Measurements from ENCODE around the gene SLC25A44. TPM values are rescaled to one million over a fixed set of nuclear protein-coding genes. Genes with fewer than 3 reads are reported as not detected.

Gene SLC25A44
- total RNA-seq, 1 experiment from 2014 or later = 30.9 TPM

- ChIA-PET CTCF (no interaction called here), POLR2A (ENCODE audit: low non-redundant PET) (interaction anchor here (0.5 kb wide), 1 partner anchor 17 kb away, joined by 3 read pairs; no protein-coding TSS in a partner anchor)
- Histone ChIP-seq H3K27ac (ENCODE audit: low read depth, low read length, poor library complexity, severe bottlenecking) (no peak overlapping the region), H3K36me3 (ENCODE audit: insufficient read depth, low read length, poor library complexity, severe bottlenecking) (no peaks in the 10 kb centered on the region), H3K4me1 (ENCODE audit: insufficient read depth, low read length, poor library complexity, severe bottlenecking) (no peaks in the 10 kb centered on the region), H3K4me3 (ENCODE audit: low read depth, low read length, poor library complexity, severe bottlenecking) (no peak overlapping the region), H3K9me3 (ENCODE audit: low read depth, low read length, poor library complexity, severe bottlenecking) (no peaks in the 10 kb centered on the region), H3K27me3 (replicated peaks; ENCODE audit: insufficient read depth, low read depth, low read length, poor library complexity) (no peaks in the 10 kb centered on the region)
- intact Hi-C loops (cut with micrococcal nuclease; ENCODE audit: unreplicated experiment) = no loop called here
- DNase-seq (ENCODE audit: low spot score) = no peak
- no peak for TF ChIP-seq EZH2 (IDR thresholded peaks at IDR 0.05; ENCODE audit: borderline replicate concordance, low read depth, low read length, poor library complexity, severe bottlenecking)
- TF ChIP-seq, protein P1, sequence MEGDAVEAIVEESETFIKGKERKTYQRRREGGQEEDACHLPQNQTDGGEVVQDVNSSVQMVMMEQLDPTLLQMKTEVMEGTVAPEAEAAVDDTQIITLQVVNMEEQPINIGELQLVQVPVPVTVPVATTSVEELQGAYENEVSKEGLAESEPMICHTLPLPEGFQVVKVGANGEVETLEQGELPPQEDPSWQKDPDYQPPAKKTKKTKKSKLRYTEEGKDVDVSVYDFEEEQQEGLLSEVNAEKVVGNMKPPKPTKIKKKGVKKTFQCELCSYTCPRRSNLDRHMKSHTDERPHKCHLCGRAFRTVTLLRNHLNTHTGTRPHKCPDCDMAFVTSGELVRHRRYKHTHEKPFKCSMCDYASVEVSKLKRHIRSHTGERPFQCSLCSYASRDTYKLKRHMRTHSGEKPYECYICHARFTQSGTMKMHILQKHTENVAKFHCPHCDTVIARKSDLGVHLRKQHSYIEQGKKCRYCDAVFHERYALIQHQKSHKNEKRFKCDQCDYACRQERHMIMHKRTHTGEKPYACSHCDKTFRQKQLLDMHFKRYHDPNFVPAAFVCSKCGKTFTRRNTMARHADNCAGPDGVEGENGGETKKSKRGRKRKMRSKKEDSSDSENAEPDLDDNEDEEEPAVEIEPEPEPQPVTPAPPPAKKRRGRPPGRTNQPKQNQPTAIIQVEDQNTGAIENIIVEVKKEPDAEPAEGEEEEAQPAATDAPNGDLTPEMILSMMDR (conservative IDR thresholded peaks at IDR 0.05; ENCODE audit: low read depth, low read length) = no peak
- BruUV-seq (replicated peaks) = no TSS peak
Observed at GRCh38 chr1:156152628-156153027, 41.3 kb upstream of the SLC25A44 start.

DNA sequence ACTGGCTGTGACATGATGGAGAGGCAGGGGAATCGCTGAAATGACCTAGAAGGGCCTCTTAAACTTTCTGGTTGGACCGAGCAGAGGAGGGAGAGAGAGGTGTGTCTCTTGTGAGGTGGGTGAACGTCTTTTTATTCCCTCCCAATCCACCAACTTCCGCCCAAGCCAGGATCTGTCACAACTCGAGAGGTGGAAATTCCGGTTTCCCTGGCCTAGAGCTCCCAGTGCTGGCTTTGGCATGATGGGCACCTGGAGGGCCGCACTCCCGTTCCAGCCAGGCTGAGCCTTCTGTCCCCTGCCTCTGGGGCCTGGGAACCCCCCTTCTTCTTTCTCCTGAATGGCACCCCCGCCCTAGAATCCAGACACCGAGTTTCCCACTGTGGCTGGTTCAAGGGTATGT lies 40.5 kb upstream of the SLC25A44 start, which contains the start of gene SEMA4A:
TSS of gene SEMA4A (plus strand) at position 224 of the 400 bp plus-strand sequence. CDS start 994 bp downstream, outside the sequence.
- H3K27ac ChIP-seq (ENCODE audit: low read depth, low read length, poor library complexity, severe bottlenecking) = no peak within 1 kb of the TSS
- no peak within 1 kb of the TSS for H3K4me3 ChIP-seq (ENCODE audit: low read depth, low read length, poor library complexity, severe bottlenecking)
- CTCF ChIA-PET = no interaction called here
- BruUV-seq (replicated peaks) = no TSS peak
- no peaks in the 10 kb centered on the region for H3K9me3 ChIP-seq (ENCODE audit: low read depth, low read length, poor library complexity, severe bottlenecking)
- H3K36me3 ChIP-seq (ENCODE audit: insufficient read depth, low read length, poor library complexity, severe bottlenecking) = no peaks in the 10 kb centered on the region
- POLR2A ChIA-PET (ENCODE audit: low non-redundant PET) = no interaction called here
- TF ChIP-seq, protein P1 (conservative IDR thresholded peaks at IDR 0.05; ENCODE audit: low read depth, low read length) = no peak
- TF ChIP-seq EZH2 (IDR thresholded peaks at IDR 0.05; ENCODE audit: borderline replicate concordance, low read depth, low read length, poor library complexity, severe bottlenecking) = no peak
- DNase-seq (ENCODE audit: low spot score) = no peak
- intact Hi-C loops (cut with micrococcal nuclease; ENCODE audit: unreplicated experiment) = no loop called here
- no peaks in the 10 kb centered on the region for H3K4me1 ChIP-seq (ENCODE audit: insufficient read depth, low read length, poor library complexity, severe bottlenecking)
- no peaks in the 10 kb centered on the region for H3K27me3 ChIP-seq (replicated peaks; ENCODE audit: insufficient read depth, low read depth, low read length, poor library complexity)

- no peak for TF ChIP-seq EZH2 (IDR thresholded peaks at IDR 0.05; ENCODE audit: borderline replicate concordance, low read depth, low read length, poor library complexity, severe bottlenecking)
- TF ChIP-seq, protein P1 (conservative IDR thresholded peaks at IDR 0.05; ENCODE audit: low read depth, low read length) = no peak
- ChIA-PET CTCF (no interaction called here), POLR2A (ENCODE audit: low non-redundant PET) (no interaction called here)
- no peaks in the 10 kb centered on the region for H3K9me3 ChIP-seq (ENCODE audit: low read depth, low read length, poor library complexity, severe bottlenecking)
- H3K4me3 ChIP-seq (ENCODE audit: low read depth, low read length, poor library complexity, severe bottlenecking) = no peak overlapping the region
- DNase-seq (ENCODE audit: low spot score) = no peak
- H3K27me3 ChIP-seq (replicated peaks; ENCODE audit: insufficient read depth, low read depth, low read length, poor library complexity) = no peaks in the 10 kb centered on the region
- intact Hi-C loops (cut with micrococcal nuclease; ENCODE audit: unreplicated experiment) = no loop called here
- H3K27ac ChIP-seq (ENCODE audit: low read depth, low read length, poor library complexity, severe bottlenecking) = no peak overlapping the region
- no TSS peak for BruUV-seq (replicated peaks)
- no peaks in the 10 kb centered on the region for H3K4me1 ChIP-seq (ENCODE audit: insufficient read depth, low read length, poor library complexity, severe bottlenecking)
- H3K36me3 ChIP-seq (ENCODE audit: insufficient read depth, low read length, poor library complexity, severe bottlenecking) = no peaks in the 10 kb centered on the region
Observed at GRCh38 chr1:156154317-156154749, 39.6 kb upstream of the SLC25A44 start.
